HTR-8/SVneo (cell line): ENCODE data around the gene ZC3H18.

ENCODE experiments used
- DNase-seq: peaks from one replicate; pipeline ENCODE4 v3.0.0; 2011; ENCODE audit warnings: low spot score, mixed read lengths; ENCODE audit not compliant: insufficient read length
- FAIRE-seq: peaks from 2 replicates; lab custom pipeline; 2011; peaks lifted over from hg19 to GRCh38; lab: Jason Lieb, UNC

Gene ZC3H18

DNA sequence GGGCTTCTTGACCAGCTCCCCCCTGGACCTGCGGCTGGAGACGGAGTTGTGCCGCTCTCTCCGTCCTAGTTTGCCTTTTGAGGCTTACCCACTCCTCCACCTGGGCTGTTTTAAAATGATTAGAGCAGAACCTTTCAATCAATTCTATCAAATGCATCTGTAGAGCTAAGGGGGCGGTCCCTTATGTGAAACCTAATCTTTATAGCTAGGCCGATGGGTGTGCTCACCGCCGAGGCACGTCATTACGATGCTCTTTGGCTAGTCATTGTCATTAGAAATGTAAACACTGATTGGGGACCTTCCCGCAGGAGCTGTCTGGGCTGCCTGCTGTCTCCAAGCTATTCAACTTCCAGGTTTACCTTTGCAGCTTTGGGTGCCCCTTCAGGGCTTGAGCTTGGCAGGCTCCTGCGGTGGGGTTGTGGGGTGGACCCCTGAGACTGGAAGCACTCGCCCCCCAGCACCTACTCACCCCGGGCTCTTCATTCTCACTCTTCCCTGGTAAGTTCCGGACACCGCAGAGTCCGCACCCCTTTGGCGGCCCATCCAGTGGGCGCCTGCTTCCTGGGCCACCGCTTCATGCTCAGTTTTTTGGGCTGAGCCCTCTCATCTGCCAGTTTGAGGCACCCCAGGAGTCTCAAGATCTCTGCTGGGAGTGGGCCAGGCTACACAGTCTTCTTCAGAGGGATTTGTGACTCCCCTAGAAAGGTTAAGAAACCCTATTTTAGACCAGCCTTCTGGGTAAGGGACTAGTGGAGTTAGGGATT is 47.2 kb downstream of the ZC3H18 start:
- no peak for DNase-seq
- FAIRE-seq = no peak

DNA sequence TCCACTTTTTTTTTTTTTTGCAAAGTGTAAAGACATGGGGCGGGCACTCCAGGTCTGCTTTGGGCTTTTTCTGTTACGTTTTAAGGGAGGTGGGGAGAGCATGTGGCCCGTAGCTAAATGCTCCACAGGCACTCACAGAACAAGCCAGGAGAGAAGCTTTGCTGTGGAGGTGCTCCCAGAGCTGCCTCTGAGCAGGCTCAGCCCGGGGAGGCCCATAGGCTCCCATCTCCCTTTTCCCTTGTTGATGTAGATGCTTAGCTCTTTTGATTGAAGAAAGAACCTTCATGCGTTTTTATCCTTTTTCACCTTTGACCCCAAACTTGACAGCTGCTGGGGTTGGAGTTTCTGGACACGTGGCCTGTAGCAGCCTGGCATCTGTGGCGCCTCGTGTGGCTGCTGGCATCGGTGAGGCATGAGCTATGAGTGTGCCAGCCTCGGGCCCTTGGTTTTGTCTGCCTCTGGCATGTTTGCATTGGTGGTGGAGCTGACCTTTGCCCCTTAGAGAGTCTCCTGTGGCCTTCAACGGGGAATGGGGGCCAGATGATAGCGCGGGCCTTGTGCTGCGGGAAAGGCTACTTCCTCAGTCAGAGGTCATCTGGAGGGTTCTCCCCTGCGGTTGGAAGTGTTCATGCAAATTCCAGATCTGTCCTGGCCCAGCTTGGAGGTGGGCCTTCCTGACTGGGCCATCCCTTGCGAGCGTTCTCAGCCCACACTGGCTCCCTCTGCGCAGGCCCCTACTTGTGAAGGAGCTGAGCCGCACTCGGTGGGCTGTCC is 48.2 kb downstream of the ZC3H18 start:
- FAIRE-seq = no peak

DNA sequence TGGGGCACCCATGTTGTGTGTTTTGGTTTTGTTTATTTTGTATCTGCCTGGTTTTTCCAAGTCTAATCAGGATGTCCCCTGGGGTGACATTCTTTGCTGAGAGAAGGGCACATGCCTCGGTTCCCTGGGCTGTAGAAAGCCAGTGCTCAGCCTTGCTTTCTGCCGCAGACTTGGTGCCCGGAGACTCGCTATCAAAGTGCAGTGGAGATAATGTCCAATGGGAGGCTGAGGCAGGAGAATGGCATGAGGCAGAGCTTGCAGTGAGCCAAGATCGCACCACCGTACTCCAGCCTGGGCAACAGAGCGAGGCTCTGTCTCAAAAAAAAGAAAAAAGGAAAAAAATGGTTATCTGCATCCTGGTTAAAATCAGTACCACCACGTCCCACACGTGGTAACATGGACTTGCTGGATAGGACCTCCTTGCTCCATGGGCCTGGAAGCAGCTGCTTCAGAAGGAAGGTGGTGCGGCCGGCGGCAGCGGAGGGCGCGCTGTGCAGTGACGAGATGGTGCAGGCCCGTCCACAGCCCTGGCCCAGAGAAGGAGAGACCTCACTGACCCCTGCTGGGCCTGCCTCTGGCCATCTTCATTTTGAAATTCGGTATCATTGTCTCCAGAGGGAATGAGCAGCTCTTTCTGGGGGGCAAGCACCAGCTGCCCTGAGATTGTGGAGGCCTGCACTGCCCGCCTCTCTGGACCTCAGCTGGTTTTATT is 48.9 kb downstream of the ZC3H18 start:
- no peak for FAIRE-seq
- no peak for DNase-seq

More for the DNA sequence above, 48.2 kb downstream of the ZC3H18 start:
- no peak for DNase-seq

DNA sequence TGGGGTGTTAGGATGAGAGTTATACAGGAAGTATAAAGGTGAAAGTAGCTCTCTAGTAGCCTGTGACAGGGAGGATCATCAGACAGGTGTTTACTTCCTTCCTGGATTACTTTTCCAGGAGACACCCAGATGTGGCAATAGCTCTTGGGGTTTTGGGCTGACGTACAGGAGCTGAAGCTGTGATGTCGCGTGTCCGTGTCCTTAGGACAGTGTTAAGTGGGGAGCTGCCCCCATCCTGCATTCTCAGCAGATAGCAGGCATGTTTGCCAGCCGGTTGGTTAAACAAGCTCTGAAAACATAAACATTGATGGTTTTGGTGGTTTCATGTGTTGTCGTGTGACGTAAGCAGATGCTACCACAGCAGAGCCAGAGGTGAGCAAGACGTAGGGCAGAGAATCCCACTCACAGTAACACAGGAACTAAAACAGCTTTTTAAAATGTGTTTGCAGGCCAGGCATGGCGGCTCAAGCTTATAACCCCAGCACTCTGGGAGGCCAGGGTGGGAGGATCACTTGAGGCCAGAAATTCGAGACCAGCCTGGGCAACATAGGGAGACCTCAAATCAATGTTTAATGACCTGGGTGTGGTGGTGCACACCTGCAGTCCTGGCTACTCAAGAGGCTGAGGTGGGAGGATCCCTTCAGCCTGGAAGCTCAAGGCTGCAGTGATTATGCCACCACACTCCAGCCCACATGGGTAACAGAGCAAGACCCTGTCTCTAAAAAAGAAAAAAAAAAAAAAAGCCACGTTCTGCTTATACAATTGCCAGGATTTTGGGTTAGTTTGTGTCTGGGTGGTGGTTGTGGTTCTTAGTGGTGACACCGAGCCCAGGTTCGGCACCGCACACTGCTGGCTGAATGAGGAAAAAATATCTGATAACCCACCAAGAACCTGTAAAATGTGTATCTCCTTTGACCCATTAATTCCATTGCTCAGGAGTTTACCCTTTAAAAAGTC is 49.9 kb downstream of the ZC3H18 start:
- FAIRE-seq (no peak), DNase-seq (no peak)

DNA sequence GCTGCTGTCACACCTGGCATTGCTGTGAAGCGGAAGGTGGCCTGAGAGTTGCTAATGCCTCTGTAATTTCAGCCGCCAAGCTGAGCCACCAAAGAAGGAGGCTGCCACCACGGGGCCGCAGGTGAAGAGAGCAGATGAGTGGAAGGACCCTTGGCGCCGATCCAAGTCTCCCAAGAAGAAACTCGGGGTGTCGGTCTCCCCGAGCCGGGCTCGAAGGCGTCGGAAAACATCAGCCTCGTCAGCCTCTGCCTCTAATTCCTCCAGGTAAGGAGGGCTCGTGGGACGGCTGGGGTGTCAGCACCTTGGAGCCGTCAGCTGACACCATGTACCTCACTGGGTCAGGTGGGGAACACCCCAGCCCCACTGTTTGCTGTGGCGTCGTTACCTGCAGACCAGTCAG is 51.9 kb downstream of the ZC3H18 start:
- no peak for DNase-seq
- FAIRE-seq = no peak

DNA sequence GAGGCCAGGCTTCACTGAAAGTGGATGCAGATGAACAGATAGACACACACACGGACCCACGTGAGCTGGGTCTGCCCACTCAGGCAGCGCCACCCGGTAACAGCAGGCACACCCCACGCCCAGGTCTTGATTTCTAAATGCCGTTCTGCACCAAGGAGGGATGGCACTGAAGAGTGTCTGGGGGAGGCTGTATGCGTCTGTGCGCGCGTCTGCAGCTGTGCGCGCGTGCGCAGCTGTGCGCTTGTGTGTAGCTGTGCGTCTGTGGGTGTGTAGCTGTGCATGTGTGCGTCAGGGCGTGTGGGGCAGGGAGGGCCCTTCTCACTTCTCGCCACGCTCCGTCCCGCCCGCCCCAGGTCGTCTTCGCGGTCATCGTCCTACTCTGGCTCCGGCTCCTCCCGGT is 52.7 kb downstream of the ZC3H18 start:
- FAIRE-seq = no peak
- no peak for DNase-seq

DNA sequence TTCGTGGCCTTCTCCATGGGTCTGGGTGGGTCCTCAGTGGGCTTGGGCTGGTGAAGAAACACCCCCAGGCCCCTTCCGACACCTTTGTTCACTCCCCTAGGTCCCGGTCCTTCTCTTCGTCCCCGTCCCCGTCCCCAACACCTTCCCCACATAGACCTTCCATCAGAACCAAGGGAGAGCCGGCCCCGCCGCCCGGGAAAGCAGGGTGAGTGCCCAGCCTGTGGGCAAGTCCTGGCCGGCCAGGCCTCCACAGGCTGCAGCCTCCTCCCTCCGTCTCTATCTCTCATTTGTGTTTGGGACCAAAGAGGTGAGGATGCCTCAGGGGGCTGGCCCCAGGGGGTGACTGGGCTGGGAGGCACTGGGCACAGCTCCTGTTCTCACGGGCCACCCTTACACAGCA is 53.7 kb downstream of the ZC3H18 start:
- DNase-seq (no peak), FAIRE-seq (no peak)

DNA sequence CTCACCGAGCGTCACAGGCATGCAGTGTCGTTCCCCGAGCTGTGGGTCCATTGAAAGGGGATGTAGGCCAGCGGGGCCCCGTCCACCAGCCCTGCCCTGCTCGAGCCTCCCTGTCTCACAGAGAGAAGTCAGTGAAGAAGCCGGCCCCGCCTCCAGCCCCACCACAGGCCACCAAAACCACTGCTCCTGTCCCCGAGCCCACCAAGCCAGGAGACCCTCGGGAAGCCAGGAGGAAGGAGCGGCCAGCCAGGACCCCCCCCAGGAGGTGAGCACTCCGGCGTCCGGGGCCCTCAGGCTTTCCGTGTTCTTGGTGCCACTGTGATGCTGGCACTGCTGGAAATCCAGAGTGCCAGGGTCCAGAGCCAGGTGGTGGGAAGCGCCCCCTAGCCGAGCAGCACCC is 54.3 kb downstream of the ZC3H18 start:
- FAIRE-seq (no peak), DNase-seq (no peak)

DNA sequence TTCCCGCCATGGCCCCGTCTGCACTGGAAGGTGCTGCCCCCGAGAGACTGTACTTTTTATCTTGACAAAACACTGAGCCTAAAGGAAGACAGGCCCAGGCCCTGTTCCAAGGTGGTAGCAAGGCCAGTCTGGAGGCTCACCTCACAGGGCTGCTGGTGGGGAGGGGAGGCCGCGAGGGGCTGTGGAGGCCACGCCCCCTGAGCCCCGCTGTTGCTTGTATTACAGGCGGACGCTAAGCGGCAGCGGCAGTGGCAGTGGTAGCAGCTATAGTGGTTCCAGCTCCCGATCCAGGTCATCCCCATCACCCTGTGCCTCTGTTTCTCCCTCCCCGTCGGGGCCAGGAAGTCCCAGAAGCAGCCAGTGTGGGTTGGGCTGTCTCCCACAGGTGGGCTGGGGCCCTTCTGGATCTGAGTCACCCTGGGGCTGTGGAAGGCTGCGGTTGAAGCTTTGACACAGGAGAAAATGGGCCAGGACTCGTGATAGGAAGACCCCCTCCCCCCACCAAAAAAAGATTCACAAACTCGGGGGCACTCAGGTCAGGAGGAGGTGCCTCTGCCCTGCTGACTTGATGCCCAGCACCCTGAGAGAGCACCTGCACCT is 54.9 kb downstream of the ZC3H18 start:
- DNase-seq = no peak
- no peak for FAIRE-seq

DNA sequence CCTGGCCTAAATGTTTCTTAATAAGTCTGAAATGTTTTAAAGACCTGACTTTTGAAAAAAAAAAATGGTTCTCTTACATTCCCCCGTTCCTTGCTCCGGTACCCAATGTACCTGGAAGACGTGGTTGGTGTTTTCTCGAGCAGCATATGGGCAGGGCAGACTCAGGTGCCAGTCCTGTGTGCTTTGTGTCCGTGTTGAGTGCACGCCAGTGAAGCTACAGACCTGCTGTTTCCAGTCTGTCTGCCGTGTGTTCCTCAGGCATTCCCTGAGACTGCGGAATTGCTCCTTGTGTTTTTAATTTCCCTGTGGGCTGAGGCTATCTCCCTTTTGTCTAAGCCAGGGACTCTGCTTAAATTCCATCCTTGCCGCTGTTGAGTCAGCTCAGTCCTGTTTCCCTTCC is 56.4 kb downstream of the ZC3H18 start:
- FAIRE-seq (no peak), DNase-seq (no peak)

DNA sequence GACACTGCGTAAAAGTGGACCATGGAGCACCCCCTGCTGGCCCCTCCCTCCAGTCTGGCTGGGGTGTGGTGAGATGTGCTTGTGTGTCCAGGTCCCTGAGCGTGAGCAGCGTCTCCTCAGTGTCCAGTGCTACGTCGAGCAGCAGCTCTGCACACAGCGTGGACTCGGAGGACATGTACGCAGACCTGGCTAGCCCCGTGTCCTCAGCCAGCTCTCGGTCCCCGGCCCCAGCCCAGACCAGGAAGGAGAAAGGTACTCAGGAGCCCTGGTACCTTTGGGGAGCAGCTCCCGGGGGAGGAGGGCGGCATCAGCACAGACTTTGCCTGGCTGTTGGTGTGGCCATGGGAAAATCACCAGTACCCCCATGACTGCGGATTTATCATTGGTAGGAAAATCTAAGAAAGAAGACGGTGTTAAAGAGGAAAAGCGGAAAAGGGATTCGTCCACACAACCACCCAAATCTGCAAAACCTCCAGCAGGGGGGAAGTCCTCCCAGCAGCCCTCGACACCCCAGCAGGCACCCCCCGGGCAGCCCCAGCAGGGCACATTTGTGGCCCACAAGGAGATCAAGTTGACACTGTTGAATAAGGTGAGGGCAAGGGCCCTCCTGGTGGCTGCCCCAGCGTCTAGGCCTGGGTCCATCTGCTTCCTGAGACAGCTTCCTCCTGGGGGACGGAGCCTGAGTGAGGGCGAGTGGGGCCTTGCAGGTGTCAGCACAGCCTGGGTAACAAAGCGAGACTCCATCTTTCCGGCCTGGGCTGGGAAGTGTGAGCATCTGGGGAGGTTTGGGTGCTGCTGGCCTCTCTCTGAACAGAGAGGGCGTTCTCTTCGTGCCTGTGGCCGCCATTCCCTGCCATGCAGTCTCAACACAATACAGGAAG is 57.6 kb downstream of the ZC3H18 start:
- DNase-seq = no peak
- FAIRE-seq = no peak

DNA sequence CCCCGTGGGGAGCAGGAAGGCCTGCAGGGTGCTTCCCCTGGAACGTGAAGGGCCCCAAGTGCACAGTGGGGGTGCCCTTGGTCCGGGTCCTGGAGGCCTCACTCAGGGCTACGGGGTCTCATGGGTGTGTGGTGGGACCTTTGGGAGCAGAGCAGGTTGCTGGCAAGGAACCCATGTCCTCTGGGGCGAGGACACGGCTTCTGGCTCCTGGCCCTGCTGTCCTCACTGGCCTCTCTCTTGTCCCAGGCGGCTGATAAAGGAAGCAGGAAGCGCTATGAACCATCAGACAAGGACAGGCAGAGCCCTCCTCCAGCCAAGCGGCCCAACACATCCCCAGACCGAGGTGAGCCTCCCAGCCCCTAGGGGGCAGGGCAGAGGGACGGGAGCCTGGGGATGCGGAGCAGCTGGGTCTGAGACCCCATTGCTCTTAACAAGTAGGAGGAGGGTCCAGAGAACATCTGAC is 58.3 kb downstream of the ZC3H18 start:
- no peak for DNase-seq
- no peak for FAIRE-seq

DNA sequence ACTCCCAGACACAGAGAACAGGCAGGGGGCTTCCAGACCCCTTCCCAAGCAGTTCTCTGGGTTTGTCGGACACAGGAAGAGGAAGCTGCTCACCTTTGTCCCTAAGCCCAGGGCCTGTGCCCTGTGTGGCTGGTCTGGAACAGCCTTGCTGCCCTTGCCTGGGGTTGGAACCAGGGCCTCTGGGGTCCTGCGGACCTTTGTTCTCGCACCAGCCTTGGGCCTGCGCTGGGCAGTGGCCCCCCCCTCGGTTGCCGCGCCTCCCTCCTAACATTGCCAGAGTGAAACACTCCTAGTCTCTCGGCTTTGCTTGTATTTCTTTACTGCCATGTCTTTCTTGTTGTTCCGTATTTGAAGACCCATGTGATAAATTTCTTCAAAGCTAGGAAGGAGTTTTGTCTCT is 59.6 kb downstream of the ZC3H18 start:
- FAIRE-seq = no peak
- no peak for DNase-seq

DNA sequence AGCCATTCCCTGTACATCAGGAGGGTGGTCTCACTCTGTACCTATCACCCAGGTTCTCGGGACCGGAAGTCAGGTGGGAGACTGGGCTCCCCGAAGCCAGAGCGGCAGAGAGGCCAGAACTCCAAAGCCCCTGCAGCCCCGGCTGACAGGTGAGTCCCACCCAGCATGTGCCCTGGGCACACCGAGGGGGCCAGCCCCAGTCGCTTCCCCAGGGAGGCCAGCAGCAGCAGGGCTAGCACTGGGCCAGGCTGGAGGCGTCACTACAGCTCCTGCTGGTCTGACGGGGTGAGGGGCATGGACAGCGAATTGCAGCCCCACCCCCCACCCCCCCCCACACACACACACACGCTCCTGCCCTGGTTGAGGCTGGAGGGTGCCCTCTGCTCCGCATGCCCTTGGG is 60.2 kb downstream of the ZC3H18 start:
- DNase-seq (no peak), FAIRE-seq (no peak)

DNA sequence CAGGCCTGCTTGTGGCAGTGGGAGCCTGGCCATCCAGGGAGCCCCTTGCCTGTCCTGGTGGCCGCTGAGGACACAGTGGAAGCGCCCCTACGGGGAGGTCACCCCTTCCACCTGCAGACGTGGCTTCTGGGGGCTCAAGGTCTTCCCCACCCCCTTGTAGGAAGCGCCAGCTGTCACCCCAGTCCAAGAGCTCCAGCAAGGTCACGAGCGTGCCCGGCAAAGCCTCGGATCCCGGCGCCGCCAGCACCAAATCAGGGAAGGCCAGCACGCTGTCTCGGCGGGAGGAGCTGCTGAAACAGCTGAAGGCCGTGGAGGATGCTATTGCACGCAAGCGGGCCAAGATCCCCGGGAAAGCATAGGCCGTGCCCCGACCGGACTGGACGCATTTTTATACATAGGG is 60.7 kb downstream of the ZC3H18 start:
- no peak for FAIRE-seq

DNA sequence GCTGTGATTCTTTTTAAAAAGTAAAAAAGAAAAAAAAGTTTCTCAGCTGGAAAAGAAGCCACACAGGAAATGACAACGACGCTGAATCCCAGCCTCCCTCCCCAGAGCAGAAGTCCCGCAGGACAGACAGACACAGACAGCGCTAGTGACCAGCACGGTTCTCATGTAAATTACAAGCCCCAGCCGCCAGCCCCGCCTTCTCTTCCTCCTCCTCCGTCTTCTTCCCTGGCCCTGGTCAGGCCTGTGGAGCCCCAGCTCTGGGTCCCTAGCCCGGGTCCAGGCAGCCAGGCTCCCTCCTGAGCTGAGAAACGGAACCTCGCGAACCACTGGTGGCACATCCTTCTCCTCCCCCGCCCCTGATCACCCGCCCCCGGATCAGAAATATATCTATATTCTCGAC is 61.2 kb downstream of the ZC3H18 start:
- FAIRE-seq (no peak), DNase-seq (no peak)

More for the DNA sequence above, 60.7 kb downstream of the ZC3H18 start:
- DNase-seq = no peak

DNA sequence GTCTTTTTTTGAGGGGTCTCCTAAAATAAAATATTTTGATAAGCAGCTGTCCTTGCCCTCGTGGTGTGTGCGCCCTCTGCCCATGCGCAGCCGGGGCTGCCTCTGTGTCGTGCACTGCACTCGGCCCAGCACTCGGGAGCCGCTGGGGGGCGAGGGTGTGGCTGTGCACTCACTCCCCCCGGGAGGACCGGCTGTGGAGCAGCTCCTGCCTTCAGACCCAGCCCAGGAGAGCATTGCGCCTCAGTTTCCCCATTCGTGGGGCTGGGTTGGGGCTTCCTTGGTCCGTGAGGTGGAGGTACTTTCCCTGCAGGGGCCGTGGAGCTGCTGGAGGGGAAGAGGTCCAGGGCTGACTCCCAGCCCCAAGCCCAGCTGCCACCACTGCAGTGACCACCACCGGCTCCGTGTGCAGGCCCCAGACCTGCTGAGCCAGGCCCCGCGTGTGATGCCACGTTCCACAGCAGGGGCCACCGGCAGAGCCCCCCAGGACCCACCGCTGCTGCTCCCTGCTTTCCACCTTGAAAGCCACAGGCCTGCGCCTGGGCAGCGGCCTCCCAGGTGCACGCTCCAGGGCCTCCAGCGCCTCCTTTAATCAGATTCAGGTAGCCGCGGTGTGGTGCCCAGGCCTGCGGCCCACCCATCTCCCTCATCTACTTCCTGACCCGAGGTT is 61.9 kb downstream of the ZC3H18 start:
- no peak for DNase-seq
- no peak for FAIRE-seq

DNA sequence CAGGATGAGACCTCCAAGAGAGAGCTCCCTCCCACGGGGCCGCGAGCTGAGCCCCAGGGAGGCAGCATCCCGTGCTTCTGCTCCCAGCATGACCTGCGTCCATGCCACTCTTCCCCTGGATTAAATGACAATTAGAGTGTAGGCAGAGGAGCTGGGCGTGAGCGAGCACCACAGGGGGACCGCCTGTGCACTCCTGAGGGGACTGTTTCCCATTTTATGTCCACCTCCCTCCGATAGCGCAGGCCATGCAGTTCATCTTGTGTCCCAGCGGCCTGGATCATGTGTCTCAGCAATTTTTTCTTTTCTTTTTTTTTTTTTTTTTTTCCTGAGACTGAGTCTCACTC is 62.4 kb downstream of the ZC3H18 start:
- DNase-seq (no peak), FAIRE-seq (no peak)
